HG02571 (cell line): ENCODE data around the gene SPACDR.
"Not testable (repeated sequence)": the region's sequence is repeated elsewhere in the genome, so short reads cannot be mapped to it uniquely, and the experiment has no call there.

ENCODE experiments used
- ATAC-seq: cut with Tn5 transposase; IDR thresholded peaks from one replicate; pipeline ENCODE4 v1.9.1; 2021; ENCODE audit warnings: mild to moderate bottlenecking, moderate library complexity; ENCODE audit not compliant: unreplicated experiment

SPACDR gene

GRCh38 chr7:100464210-100464660, at the start of gene SPACDR:
TSS of gene SPACDR (minus strand) at chr7:100464260. CDS start at chr7:100464025, 235 bp downstream.
- no peak for ATAC-seq

GRCh38 chr7:100513212-100513810, 49.3 kb upstream of the SPACDR start:
- no peak for ATAC-seq

- no peak for ATAC-seq
Measured at GRCh38 chr7:100510437-100511239, 46.6 kb upstream of the SPACDR start.

- ATAC-seq: no peak
Measured at GRCh38 chr7:100509231-100509630, 45.2 kb upstream of the SPACDR start.

- ATAC-seq: no peak
Measured at GRCh38 chr7:100506356-100506923, 42.4 kb upstream of the SPACDR start.

GRCh38 chr7:100504887-100505611, 41.0 kb upstream of the SPACDR start:
- no peak for ATAC-seq

- not testable (repeated sequence) for ATAC-seq
Measured at GRCh38 chr7:100504031-100504430, 40.0 kb upstream of the SPACDR start.

GRCh38 chr7:100500743-100501142, 36.7 kb upstream of the SPACDR start:
- ATAC-seq: not testable (repeated sequence)

GRCh38 chr7:100496509-100496908, 32.4 kb upstream of the SPACDR start:
- no peak for ATAC-seq

GRCh38 chr7:100493476-100494264, 29.6 kb upstream of the SPACDR start:
- no peak for ATAC-seq

- no peak for ATAC-seq
Measured at GRCh38 chr7:100492738-100493475, 28.8 kb upstream of the SPACDR start.

GRCh38 chr7:100491192-100491578, 27.1 kb upstream of the SPACDR start:
- ATAC-seq: no peak

GRCh38 chr7:100490483-100491191, 26.6 kb upstream of the SPACDR start:
- no peak for ATAC-seq

- no peak for ATAC-seq
Measured at GRCh38 chr7:100489824-100490223, 25.8 kb upstream of the SPACDR start.

- ATAC-seq: no peak
Measured at GRCh38 chr7:100489121-100489520, 25.1 kb upstream of the SPACDR start.

GRCh38 chr7:100488333-100489095, 24.5 kb upstream of the SPACDR start:
- ATAC-seq: no peak

GRCh38 chr7:100486753-100487446, 22.8 kb upstream of the SPACDR start:
- no peak for ATAC-seq

GRCh38 chr7:100486111-100486636, 22.1 kb upstream of the SPACDR start:
- no peak for ATAC-seq
